OCI-LY1 (cell line): ENCODE results near the gene TMEM200B.
"Not testable (repeated sequence)": the region's sequence is repeated elsewhere in the genome, so short reads cannot be mapped to it uniquely, and the experiment has no call there.

Experiments
- H2AFZ ChIP-seq: fragments of 200-600 bp; sonication (generic), shearing (Covaris generic); 2 replicates; pipeline ENCODE4 v1.6.0; 2014; ENCODE audit warnings: antibody characterized with exemption, mild to moderate bottlenecking, low read length
- H3F3A ChIP-seq: fragments of 200-600 bp; sonication (generic), shearing (Covaris generic); 2 replicates; pipeline ENCODE4 v1.6.0; 2014; ENCODE audit warnings: mild to moderate bottlenecking, antibody characterized with exemption, low read length, moderate library complexity; ENCODE audit not compliant: insufficient read depth
- H3K27ac ChIP-seq: fragments of 200-600 bp; sonication (generic); 2 replicates; pipeline ENCODE4 v1.5.1; 2014; ENCODE audit warnings: low read length, mixed run types, mild to moderate bottlenecking, low read depth; ENCODE audit not compliant: poor library complexity, severe bottlenecking
- H3K27me3 ChIP-seq: fragments of 200-600 bp; sonication (generic); 2 replicates; pipeline ENCODE4 v1.6.0; 2014; ENCODE audit warnings: antibody characterized with exemption, mild to moderate bottlenecking, low read length, moderate library complexity; ENCODE audit not compliant: insufficient read depth
- H3K36me3 ChIP-seq: fragments of 200-600 bp; sonication (generic); 2 replicates; pipeline ENCODE4 v1.6.1; 2014; ENCODE audit warnings: mild to moderate bottlenecking, antibody characterized with exemption, low read length, moderate library complexity, mixed read lengths; ENCODE audit not compliant: insufficient read depth
- H3K4me1 ChIP-seq: fragments of 200-600 bp; sonication (generic); 2 replicates; pipeline ENCODE4 v1.5.1; 2014; ENCODE audit warnings: mild to moderate bottlenecking, low read length, moderate library complexity; ENCODE audit not compliant: insufficient read depth, severe bottlenecking
- H3K4me2 ChIP-seq: fragments of 200-600 bp; sonication (generic), shearing (Covaris generic); 2 replicates; pipeline ENCODE4 v1.6.1; 2014; ENCODE audit warnings: low read length
- H3K4me3 ChIP-seq: fragments of 200-600 bp; sonication (generic); 2 replicates; pipeline ENCODE4 v1.5.1; 2014; ENCODE audit warnings: low read length, low read depth, mild to moderate bottlenecking, mixed read lengths; ENCODE audit not compliant: poor library complexity, severe bottlenecking
- H3K79me2 ChIP-seq: fragments of 200-600 bp; shearing (Covaris generic); 2 replicates; pipeline ENCODE4 v1.6.1; 2016; ENCODE audit warnings: mixed run types, low read length, mixed read lengths; ENCODE audit not compliant: insufficient read depth
- H3K9ac ChIP-seq: fragments of 200-600 bp; sonication (generic), shearing (Covaris generic); 2 replicates; pipeline ENCODE4 v1.6.1; 2014; ENCODE audit warnings: mild to moderate bottlenecking, low read length, mixed read lengths
- H3K9me2 ChIP-seq: fragments of 200-600 bp; sonication (generic), shearing (Covaris generic); 2 replicates; pipeline ENCODE4 v1.6.1; 2014; ENCODE audit warnings: low read depth, mild to moderate bottlenecking, low read length, mixed read lengths
- H3K9me3 ChIP-seq: fragments of 200-600 bp; shearing (Covaris generic); 2 replicates; pipeline ENCODE4 v1.6.1; 2014; ENCODE audit warnings: low read length, mixed read lengths
- H4K20me1 ChIP-seq: fragments of 200-600 bp; sonication (generic), shearing (Covaris generic); 2 replicates; pipeline ENCODE4 v1.6.0; 2016; ENCODE audit warnings: mild to moderate bottlenecking, low read length; ENCODE audit not compliant: insufficient read depth
- EZH2 ChIP-seq: fragments of 200-600 bp; sonication (generic), shearing (Covaris generic); IDR thresholded peaks from 2 replicates; pipeline ENCODE4 v1.8.0; 2017; ENCODE audit warnings: borderline replicate concordance, mixed run types, mild to moderate bottlenecking, antibody characterized with exemption, low read length, moderate library complexity, mixed read lengths
- TF ChIP-seq, protein P1 (sequence below): fragments of 200-600 bp; sonication (generic), shearing (Covaris generic); IDR thresholded peaks from 2 replicates; pipeline ENCODE4 v1.5.1; 2017; ENCODE audit warnings: mild to moderate bottlenecking, antibody characterized with exemption, low read length, moderate library complexity, mixed read lengths

TMEM200B gene

DNA sequence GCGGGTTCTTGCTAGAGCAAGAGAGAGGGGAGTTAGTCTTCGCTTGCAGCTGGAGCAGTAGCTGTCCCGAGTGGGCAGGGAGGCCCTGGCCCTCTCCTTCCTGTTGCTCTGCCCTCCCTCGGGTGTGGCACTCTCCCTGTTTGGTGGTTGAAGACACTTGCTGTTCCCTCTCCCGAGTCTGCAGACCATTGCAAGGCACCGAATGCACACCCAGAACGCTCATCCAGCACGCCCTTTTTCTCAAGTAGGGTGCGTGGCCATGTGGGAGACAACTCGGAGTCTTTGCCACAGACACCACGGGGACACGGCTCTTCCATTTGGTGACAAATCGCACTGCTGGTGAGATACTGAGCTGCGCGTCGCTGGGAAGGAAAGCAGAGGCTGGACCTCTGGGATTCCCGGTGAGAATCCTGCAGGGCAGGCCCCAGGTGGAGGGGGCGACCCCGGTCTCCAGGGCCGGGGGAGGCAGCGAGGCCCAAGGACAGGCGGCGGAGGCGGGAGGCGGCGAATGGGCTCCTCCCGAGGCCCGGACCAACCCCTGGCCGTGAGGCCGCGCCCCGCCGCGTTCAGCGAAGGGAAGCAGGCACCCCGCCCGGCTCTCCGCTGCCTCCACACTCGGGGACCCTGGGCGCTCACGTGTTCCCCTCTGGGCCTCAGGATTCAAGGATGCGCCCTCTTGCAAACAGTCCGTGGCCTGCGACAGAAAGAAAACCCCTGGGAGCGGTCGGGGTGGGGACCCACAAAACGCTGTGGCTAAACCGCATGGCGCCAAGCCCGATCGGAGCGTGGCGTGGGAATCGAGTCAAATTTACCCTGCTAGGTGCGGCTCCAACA, 10.4 kb upstream of the TMEM200B start:
- Histone ChIP-seq H3K4me2 (no peak overlapping the region), H3K36me3 (no peaks in the 10 kb centered on the region), H3F3A (no peaks in the 10 kb centered on the region), H2AFZ (no peak overlapping the region), H3K27me3 (peaks cover 3% of the 10 kb centered on the region; the same call in 1 of the 2 replicates), H3K4me3 (no peak overlapping the region), H3K9me2 (no peaks in the 10 kb centered on the region), H3K9ac (no peak overlapping the region), H3K27ac (no peak overlapping the region), H3K4me1 (no peaks in the 10 kb centered on the region), H4K20me1 (no peaks in the 10 kb centered on the region), H3K9me3 (no peaks in the 10 kb centered on the region), H3K79me2 (no peaks in the 10 kb centered on the region)
- no peak for TF ChIP-seq EZH2
- TF ChIP-seq, protein P1, sequence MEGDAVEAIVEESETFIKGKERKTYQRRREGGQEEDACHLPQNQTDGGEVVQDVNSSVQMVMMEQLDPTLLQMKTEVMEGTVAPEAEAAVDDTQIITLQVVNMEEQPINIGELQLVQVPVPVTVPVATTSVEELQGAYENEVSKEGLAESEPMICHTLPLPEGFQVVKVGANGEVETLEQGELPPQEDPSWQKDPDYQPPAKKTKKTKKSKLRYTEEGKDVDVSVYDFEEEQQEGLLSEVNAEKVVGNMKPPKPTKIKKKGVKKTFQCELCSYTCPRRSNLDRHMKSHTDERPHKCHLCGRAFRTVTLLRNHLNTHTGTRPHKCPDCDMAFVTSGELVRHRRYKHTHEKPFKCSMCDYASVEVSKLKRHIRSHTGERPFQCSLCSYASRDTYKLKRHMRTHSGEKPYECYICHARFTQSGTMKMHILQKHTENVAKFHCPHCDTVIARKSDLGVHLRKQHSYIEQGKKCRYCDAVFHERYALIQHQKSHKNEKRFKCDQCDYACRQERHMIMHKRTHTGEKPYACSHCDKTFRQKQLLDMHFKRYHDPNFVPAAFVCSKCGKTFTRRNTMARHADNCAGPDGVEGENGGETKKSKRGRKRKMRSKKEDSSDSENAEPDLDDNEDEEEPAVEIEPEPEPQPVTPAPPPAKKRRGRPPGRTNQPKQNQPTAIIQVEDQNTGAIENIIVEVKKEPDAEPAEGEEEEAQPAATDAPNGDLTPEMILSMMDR: no peak

DNA sequence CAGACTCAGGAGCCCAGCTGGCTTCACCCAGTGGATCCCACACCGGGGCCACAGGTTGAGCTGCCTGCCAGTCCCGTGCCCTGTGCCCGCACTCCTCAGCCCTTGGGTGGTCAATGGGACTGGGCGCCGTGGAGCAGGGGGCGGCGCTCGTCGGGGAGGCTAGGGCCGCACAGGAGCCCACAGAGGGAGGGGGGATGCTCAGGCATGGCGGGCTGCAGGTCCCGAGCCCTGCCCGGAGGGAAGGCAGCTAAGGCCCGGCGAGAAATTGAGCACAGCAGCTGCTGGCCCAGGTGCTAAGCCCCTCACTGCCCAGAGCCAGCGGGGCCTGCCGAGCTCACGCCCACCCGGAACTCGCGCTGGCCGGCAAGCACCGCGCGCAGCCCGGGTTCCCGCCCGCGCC, 7.4 kb upstream of the TMEM200B start:
- not testable (repeated sequence) for H3K36me3 ChIP-seq, H3K9me3 ChIP-seq, H3K9me2 ChIP-seq, H2AFZ ChIP-seq, H3K4me1 ChIP-seq, H3K27me3 ChIP-seq, H3K4me3 ChIP-seq, H4K20me1 ChIP-seq, H3K27ac ChIP-seq, H3K4me2 ChIP-seq, H3F3A ChIP-seq, H3K9ac ChIP-seq, H3K79me2 ChIP-seq

DNA sequence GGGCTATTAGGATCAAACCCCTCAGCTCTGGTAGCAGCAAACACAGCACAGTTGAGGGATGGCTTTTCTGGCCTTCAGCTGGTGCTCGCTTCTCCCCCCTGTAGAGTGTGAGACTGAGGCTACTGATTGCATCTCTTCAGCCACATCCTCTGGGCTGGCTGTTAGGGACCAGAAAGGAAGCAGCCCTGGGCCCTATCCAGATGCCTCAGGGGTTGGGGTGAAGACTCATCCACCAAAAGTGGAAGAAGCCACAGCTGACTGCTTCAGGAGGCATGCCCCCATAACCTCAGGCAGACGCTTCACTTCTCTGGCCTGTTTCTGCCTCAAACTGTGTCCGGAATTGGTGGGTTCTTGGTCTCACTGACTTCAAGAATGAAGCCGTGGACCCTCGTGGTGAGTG, 6.2 kb upstream of the TMEM200B start:
- no peaks in the 10 kb centered on the region for H3K9me3 ChIP-seq
- H3K4me3 ChIP-seq: no peak overlapping the region
- H3K27ac ChIP-seq: no peak overlapping the region
- H2AFZ ChIP-seq: no peak overlapping the region
- no peaks in the 10 kb centered on the region for H3F3A ChIP-seq
- H3K4me2 ChIP-seq: no peak overlapping the region
- TF ChIP-seq, protein P1: no peak
- no peak for TF ChIP-seq EZH2
- H3K27me3 ChIP-seq: peaks cover 3% of the 10 kb centered on the region; the same call in 1 of the 2 replicates
- H3K9me2 ChIP-seq: no peaks in the 10 kb centered on the region
- no peaks in the 10 kb centered on the region for H3K79me2 ChIP-seq
- H3K9ac ChIP-seq: no peak overlapping the region
- no peaks in the 10 kb centered on the region for H3K4me1 ChIP-seq
- no peaks in the 10 kb centered on the region for H3K36me3 ChIP-seq
- H4K20me1 ChIP-seq: no peaks in the 10 kb centered on the region

DNA sequence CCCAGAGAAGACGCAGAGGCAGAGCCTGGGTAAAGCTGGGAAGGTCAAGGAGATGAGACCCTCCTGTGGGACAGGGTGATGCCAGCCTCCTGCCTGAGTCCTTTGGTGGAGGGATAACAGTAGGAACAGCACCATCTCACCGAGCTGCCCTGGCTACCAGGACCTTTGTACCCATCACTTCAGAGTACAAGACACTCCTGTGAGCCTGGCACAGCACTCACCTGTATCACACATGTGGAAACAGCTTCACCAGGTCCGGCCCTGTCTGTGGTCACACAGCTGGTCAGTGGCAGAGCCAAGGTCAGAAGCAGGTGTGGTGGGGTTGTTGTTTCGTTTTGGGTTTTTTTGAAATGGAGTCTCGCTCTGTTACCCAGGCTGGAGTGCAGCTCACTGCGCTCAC, 5.0 kb upstream of the TMEM200B start:
- H4K20me1 ChIP-seq: no peaks in the 10 kb centered on the region
- no peak for TF ChIP-seq EZH2
- TF ChIP-seq, protein P1: no peak
- no peaks in the 10 kb centered on the region for H3K9me2 ChIP-seq
- H3K27me3 ChIP-seq: no peaks in the 10 kb centered on the region; the same call in 1 of the 2 replicates
- H3F3A ChIP-seq: no peaks in the 10 kb centered on the region
- H3K4me3 ChIP-seq: no peak overlapping the region
- no peaks in the 10 kb centered on the region for H3K36me3 ChIP-seq
- H3K27ac ChIP-seq: no peak overlapping the region
- H3K9me3 ChIP-seq: no peaks in the 10 kb centered on the region
- no peaks in the 10 kb centered on the region for H3K79me2 ChIP-seq
- H3K9ac ChIP-seq: no peak overlapping the region
- H2AFZ ChIP-seq: no peak overlapping the region
- H3K4me2 ChIP-seq: no peak overlapping the region
- H3K4me1 ChIP-seq: peaks cover 5% of the 10 kb centered on the region
